Femur (tissue), 1 donor: ENCODE results near the gene ITGB3.
"Not testable (repeated sequence)": the region's sequence is repeated elsewhere in the genome, so short reads cannot be mapped to it uniquely, and the experiment has no call there.

Experiments
- DNase-seq: peaks from one replicate; pipeline ENCODE4 v3.0.0-alpha.2; 2017

The ITGB3 gene

DNA sequence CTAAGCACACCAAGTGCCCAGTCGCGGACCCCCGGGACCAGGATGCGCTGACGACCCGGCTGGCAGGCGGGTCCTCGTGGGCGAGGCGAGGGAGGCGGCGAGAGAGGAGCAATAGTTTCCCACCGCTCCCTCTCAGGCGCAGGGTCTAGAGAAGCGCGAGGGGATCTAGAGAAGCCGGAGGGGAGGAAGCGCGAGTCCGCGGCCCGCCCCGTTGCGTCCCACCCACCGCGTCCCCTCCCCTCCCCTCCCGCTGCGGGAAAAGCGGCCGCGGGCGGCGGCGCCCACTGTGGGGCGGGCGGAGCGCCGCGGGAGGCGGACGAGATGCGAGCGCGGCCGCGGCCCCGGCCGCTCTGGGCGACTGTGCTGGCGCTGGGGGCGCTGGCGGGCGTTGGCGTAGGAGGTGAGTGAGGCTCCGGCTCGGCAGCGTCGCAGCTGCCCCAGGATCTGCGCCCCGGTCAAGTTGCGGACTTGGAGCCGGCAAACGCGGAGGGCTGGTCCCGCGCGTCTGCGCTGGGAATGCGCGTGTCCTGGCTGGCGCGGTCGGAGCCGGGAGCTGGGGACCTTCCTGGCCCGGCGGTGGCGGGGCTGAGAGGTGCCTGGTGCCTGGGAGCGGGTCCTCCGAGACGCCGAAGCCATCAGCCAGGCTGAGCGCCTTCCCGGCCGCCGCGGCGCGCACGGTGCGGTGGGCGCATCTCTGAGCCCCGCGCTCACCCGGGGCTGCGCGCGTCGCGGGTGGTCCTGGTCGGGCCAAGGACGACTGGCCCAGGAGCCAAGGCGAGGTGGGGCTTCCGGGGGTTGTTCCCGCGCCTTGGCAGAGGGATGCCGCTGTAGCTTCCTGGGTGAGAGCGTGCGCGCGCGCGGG lies at the start of gene ITGB3:
Gene ITGB3, plus strand, starts transcription at position 287 of the 862 bp plus-strand sequence. Its CDS starts 35 bp downstream, at position 322.
- DNase-seq = peak; percentile 81

DNA sequence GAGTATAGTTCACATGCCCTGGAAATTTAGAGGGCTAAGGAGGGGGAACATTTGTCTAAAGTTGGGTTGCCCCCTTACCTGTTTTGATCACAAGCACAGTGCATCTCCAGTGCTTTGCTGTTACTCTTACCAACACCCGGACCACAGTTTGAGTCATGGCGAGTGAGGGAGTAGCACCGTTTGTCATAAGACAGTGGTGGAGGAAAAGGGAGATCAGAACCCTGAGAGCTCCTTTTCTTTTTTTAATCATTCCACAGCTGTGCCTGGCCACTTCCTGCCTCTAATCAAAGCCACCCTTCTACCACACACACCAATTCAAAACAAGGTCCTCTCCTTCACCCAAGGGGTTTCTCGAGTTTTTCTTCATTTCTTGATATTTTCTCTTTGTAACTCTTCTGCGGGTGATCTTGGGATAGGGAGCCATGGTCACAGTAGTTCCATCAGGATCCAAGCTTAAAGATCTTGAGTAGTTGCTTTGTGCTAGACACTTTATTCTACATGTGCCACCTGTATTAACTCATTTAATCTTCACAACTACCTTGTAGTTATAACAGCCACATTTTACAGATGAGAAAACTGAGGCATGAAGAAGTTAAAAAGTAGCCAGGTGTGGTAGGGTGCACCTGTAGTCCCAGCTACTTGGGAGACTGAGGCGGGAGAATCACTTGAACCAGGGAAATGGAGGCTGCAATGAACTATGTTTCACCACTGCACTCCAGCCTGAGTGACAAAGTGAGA lies 49.5 kb upstream of the ITGB3 start:
- no peak for DNase-seq

DNA sequence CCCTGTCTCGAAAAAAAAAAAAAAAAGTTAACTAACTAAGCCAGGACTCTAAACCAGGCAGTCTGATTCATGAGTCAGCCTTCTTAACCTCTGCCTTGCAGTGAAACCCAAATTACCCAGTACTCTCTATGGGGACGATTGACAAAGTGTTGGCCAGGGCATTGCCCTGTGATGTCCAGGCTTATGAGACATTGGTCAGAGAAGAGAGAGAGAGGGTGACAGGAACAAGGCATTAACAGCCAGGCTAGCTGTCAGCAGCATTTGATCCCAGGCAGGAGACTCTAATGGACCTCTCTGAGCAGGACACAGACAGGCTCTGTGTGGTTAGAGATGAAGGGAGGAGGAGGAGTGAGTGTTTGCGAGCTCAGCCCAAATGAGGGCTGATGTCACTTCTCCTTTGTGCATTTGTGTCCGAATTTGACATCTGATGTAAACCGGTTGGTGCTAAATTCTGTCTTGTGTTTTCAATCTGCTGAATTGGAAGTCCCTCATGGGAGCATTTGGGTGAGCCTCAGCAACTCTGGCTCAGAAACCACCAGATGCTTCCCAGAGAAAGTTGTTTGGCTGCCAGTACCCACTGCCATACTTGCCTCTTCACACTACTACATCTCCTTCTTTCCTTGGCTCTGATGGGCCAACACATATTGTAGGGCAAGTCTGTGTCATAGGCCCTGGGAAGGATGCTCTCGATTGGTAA lies 48.8 kb upstream of the ITGB3 start:
- DNase-seq = no peak

DNA sequence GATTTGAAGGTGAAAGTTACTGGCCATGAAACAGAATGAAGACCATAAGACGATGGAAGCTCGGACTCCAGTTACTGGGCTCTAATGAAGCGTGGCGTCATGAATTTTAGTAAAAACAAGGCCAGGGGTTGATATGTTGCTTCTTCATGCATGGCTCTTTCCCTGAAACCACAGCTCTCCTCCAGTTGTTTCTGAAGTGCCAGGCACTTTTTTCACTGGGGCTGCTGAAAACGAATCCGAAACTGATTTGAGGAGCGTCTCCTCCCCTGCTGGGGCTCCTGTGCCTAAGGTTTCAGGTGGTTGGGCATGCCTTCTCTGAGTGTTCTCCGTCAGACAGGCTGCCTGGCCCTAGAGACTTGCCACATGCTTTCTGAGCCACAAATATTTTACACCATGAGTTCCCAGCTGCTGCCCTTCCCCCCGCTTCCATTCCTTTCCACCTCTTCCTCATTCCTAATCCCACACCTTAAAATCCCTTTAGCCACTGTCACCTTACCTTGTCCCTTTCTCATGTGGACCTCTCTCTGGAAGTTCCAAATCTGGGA lies 48.1 kb upstream of the ITGB3 start:
- peak; percentile 74 for DNase-seq

DNA sequence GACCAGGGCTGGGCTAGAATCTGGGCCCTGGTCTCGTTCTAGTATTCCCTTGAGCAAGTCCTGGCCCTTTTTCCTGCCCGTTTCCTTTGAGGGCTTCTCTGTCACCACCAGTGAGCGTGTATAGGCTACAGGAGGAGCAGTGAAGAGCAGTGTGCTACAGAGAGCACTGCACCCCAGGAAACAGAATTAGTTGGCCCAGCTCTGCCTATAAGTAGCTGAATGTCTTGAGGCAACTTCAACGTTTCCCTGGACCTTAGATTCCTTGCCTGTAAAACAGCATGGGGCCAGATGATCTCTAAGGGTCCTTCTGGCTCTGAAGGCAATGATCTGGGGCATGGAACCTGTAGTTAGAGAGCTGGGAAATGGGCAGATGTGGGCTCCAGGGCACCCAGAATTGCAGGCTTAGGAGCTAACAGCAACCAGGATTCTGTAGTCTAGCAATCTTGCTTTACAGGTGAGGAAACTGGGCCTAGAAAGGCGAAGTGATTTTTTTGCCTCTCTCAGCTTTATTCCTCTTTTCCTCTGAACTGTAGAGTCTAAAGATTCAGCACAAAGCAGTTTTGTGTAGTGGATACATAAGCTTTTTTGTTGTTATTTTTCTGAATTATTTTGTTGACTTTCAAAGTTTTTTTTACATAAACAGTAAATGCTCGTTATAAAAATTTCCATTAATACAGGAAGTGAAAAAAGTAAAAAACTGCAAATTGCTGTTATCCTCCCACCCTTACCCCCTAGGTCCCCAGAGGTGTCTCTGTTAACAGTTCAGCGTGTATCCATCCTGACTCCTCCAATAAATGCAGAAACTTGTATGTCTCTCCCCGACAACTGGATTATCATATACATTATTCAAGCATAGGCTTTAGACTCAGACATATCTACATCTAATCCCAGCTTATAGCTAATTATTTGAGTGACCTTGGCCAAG lies 46.2 kb upstream of the ITGB3 start:
- no peak for DNase-seq

DNA sequence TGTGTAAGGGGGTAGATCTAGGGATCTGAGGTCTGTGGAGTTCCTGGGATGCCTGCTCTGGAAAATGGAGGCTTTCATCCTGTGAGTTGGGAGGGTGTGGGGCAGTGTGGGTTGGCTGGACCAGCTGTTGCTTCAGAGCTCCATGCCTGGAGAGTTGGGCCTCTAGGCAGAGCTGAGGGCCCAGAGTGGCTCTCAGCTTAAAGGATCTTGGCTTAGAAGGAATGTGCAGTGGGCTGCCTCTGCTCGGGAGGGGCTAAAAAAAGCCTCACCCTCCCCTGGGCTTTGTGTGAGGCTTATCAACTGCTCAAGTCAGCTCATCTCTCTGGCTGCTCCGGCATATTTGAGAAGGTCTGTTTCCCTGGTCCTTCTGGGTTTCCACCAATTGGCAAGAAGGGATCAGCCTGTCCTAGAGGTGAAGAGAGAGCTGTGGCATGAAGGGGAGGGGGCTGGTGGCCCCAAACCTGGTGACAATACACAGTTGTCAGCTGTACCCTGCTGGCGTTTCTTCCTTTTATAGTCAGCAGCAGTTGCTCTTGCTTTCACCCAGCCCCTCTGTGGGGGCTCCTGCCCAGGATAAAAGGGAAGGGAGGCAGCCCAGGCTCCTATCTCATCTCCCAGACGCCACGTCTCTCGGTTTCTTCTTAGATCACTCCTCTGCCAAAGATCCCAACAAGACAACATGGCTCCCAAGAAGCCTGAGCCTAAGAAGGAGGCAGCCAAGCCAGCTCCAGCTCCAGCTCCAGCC lies 44.7 kb upstream of the ITGB3 start, which contains the start of gene MYL4:
Gene MYL4, plus strand, starts transcription at position 605 of the 745 bp plus-strand sequence. Its CDS starts 75 bp downstream, at position 680.
- peak; percentile 52 for DNase-seq

DNA sequence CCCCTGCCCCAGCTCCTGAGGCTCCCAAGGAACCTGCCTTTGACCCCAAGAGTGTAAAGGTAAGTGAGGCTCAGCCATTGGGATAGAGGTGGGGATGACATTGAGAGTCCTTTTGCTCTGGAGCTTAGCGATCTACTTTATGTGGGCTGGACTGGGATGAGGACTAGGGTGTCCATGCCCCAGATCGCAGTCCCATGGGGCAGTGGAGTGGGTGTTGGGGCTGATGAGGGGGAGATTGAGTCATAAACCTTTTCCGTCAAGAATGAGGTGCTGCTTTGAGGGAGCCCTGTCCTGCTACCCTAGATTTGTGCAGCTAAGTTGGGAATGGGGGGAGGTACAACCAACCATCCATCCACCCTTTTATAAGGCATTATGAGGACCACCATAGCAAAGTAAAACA lies 44.1 kb upstream of the ITGB3 start:
- DNase-seq = no peak

DNA sequence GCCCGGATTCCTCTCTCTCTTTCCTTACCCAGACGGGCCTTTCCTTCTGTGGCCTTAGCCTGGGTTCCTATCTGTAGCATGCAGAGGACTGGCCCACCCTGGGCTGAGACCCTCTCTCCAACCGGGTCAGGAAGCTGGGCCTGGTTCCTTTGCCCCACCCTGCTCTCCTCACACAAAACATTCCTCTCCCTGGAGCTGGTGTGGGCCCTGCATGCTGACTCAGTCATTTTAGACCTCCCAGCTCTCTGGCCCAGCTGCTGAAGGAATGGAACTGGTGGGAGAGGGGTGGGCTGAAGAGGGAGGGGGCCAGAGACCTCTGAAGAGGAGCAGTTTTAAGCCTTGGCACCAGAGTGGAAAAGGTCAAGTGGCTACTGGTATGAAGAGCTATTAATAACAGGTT lies 43.5 kb upstream of the ITGB3 start:
- peak; percentile 52 for DNase-seq

DNA sequence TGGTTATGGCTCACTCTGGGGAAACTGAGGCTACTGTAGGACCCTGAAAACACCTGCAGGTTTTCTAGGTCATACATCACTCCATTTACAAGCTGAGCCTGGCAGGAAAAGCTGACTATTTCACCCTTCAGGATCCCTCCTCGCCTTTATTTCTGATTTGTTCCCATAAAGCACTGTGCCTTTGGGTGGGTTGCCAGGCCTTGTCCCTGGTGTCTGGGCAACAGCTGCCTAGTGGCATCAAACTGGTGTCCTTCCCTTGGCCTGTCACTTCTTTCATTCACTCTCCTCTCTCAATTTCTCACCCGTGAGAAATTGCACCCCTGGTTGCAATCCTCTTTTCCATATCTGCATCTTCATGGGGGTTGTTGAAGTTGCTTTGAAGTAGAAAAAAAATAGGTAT lies 42.8 kb upstream of the ITGB3 start:
- DNase-seq = no peak

DNA sequence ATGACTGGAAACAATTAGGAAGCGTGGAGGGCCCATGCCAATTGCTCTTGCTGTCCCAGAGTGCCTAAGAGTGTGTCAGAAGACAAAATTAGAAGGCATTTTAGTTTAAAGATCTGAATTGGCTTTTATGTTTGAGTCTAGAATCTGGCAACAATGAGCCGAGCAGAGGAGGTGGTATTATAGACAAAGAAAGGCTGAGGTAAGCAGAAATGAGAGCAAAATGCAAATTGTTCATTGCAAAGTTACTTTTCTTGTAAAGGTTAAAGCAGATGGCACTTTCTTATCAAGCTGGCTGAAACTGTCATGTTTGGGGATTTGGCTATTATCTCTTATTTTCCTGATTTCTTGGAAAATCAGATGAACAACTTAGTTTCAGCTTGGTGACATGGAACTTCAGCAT lies 41.2 kb upstream of the ITGB3 start:
- DNase-seq = no peak

DNA sequence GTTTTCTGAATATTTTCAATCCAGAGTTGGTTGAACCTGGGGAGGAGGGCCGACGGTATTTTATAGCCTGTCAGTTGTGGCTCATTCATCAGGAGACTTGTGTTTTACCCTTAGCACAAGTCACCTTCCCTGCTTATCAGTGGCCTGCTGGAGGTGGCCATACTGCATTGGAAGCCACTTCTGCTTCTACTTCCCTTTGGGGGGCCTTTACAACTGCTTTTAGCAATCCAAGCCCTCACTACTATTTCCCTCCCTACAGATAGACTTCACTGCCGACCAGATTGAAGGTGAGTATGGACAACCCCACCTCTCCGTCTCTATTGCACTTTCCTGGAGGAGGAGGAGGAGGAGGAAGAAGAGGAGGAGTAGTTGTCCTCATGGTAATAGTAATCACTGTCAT lies 40.1 kb upstream of the ITGB3 start:
- no peak for DNase-seq

DNA sequence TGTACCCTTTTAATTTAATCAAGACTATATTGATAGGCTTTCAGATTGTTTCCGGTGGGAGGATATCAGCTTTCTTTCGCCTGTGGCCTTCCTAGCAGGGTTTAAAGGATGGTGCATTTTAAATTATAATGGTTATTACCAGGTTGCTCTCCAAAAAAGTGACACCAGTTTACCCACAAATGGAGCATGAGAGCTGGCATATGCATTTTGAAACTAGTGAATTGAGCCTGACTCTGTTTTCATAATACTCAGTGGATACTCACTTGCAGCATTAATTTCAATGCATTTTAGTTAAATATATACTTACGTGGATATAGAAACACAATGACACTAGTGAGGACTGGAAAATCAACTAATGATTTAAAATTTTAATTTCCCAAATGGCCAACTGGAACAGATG lies 38.7 kb upstream of the ITGB3 start:
- no peak for DNase-seq

DNA sequence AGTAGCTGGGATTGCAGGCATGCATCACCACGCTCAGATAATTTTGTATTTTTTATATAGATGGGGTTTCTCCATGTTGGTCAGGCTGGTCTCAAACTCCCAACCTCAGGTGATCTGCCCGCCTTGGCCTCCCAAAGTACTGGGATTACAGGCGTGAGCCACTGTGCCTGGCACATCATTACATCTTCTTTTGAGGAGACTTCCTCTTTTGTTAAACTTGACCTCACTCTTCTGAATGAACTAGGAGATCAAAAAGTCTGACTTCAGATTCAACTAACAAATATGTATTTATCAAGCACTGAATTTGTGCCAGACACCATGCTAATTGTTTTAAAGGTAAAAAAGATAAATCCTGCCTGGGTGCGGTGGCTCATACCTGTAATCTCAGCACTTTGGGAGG lies 36.8 kb upstream of the ITGB3 start:
- not testable (repeated sequence) for DNase-seq

DNA sequence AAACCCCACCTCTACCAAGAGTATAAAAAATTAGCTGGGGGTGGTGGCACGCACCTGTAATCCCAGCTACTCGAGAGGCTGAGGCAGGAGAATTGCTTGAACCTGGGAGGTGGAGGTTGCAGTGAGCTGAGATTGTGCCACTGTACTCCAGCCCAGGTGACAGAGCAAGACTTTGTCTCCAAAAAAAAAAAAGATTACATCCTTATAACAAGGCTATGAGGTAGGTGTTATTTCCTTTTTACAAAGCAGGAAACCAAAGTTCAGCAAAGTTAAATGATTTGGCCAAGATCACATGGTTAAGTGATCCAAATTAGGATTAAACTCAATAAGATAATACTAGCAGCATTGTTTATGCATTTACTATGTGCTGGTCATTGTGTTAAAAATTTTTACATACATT lies 36.3 kb upstream of the ITGB3 start:
- not testable (repeated sequence) for DNase-seq

DNA sequence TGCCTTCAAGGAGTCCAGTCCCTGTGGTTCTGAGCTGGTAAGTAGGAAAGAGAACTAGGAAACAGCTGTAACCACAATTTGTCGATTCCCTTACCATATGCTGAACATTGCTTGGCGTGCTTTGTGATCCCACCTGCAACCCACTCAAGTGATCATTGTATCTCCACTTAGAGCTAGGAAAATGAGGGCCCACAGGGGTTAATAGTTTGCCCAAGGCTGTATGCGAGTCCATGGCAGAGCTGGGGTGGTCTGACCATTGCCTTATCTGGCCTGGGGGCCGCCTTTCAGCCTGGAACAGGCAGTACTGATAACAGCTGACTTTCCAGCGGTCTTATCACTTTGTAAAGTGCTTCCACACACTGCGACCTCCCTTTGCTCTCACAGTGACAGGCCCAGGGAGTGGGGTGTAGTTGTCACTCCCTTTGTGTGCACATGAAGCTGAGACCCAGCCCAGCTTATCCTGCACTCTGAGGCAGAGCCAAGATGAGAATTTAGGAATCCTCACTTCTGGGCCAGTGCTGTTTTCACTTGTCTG lies 34.7 kb upstream of the ITGB3 start:
- no peak for DNase-seq

DNA sequence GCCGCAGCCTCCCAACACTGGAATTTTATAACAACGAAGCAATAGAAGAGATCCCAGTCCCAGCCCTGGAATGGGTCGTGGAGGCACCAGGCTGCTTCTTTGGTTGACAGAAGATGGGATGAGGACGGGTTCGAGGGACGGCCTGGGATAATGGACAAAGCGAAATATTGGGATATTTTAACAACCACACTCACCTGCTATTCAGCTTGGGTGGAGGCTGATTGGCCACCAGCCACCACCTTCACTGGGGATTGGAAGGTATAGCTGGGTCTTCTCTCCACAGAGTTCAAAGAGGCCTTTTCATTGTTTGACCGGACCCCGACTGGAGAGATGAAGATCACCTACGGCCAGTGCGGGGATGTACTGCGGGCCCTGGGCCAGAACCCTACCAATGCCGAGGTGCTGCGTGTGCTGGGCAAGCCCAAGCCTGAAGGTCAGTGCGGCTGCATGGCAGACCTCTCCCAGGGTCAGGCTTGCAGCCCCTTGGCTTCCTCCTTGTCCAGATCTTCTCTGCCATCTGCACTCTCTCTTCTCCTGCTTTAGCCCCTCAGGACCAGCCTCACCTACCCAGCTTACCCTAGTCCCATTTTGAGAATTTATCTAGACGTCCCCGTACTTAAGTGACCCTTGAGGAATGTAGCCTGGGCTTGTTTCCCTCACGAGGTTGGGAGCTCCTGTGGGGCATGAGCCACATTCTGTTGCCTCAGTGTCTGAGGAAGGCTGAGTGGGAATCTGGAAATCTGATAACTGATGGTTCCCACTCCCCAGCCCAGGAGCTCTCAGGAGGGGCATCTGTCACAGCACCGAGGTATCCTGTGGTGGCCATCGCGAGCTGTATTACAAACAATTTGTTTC lies 33.8 kb upstream of the ITGB3 start:
- no peak for DNase-seq

DNA sequence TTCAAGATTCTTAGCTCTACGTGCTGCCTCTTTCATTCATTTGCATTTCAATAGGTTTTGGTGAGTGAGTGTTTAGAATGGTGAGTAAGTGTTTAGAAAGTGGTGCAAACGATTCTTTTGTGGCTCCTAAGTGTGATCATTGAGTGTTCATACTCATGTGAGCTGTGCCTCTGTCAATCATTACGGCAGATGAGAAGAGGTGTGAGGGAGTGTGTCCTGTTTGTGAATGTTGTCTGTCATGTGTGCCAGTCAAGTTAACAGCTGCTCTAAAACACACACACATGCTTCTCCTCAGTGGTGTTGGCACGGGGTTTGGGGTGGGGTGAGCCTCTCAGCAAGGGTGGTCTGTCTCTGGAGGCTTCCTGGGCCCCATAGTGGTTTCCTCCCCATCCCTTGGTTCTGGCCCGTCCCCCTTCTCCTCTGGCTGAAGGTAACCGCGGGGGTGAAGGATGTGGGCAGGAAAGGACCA lies 33.1 kb upstream of the ITGB3 start:
- no peak for DNase-seq

DNA sequence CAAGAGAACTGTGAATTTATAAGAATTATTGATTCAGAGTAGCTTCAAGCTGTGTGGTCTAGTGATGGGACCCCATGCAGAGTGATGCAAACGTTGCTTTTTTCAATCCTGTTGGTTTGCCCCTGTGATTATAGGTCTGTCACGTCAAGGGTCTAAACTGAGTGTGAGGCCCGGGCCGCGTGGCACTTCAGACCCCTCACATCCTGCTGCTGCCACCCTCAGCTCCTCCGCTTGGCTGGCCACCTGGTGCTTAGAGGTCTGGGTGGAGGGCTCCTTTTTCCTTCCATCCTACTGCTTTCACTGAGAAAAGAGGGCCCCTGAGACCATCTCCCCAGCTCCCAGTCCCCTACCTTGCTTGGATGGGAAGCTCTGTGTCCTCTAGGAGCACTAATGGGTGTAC lies 32.5 kb upstream of the ITGB3 start:
- no peak for DNase-seq

DNA sequence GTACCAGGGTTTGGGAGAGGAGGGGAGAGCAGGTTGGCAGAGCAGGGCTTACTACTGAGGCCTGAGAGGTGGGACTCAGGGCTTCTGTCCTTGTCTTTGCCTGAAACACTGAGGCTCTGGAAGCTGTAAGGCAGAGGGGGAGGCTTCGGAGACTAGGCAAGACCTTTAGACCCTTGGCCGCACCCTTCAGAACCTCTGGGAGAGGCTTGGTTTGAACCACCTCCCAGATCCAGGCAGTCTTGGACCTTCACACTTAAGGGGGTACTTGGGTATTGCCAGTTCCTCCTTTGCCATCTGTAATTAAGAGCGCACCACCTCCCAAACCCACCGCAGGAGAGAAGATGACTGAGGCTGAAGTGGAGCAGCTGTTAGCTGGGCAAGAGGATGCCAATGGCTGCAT lies 31.6 kb upstream of the ITGB3 start:
- no peak for DNase-seq

DNA sequence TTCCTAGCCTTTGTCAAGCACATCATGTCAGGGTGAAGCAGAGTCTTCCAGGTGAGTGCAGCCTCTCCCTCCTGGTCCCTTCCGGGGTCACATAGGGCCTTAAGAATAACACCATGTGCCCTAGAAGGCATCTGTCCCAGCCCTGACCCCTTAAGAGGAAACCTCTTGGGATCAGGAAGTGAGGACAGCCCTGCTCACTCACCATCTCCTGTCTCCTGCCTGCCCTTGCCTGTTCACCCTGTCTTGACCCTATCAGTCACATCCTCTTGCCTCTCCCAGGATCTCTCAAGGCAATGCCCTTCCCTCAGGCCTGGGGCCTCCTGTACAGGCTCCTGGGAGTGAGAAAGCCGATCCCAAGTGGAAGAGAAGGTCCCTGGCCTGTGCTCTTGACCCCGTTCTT lies 30.6 kb upstream of the ITGB3 start:
- no peak for DNase-seq
